Omental fat pad (tissue), 4 donors: ENCODE results near the gene NOS1. TPM values are rescaled to one million over a fixed set of nuclear protein-coding genes. Genes with fewer than 3 reads are reported as not detected.

Source experiments
- ATAC-seq: fragments of 150-250 bp; one replicate; pipeline ENCODE4 v1.9.1; 2016; ENCODE audit warnings: mild to moderate bottlenecking, moderate library complexity; ENCODE audit not compliant: low FRiP score
- DNase-seq: peaks from one replicate; pipeline ENCODE4 v3.0.0-alpha.2; 2019; ENCODE audit warnings: low spot score
- total RNA-seq, 4 donors: library from RNA; depleted of rRNA; stranded (reverse); fragments of >200 nt; gene quantifications; one replicate each; pipeline ENCODE4 v1.1.0, GENCODE V29; 2016
- TF ChIP-seq, protein P1 (sequence below), 3 donors: fragments of 450-650 bp; IDR thresholded peaks; one replicate each; pipeline ENCODE4 v1.5.1; 2016 to 2017; ENCODE audit warnings: antibody characterized with exemption in 3 of 3, mild to moderate bottlenecking in 3 of 3, moderate library complexity in 2 of 3

Gene NOS1
- total RNA-seq, 4 donors from 2014 or later: under 0.01 to 1.4 (median 0.11) TPM

GRCh38 chr12:117321572-117321971 lies 39.9 kb downstream of the NOS1 start:
- ATAC-seq: no peak
- TF ChIP-seq, protein P1, sequence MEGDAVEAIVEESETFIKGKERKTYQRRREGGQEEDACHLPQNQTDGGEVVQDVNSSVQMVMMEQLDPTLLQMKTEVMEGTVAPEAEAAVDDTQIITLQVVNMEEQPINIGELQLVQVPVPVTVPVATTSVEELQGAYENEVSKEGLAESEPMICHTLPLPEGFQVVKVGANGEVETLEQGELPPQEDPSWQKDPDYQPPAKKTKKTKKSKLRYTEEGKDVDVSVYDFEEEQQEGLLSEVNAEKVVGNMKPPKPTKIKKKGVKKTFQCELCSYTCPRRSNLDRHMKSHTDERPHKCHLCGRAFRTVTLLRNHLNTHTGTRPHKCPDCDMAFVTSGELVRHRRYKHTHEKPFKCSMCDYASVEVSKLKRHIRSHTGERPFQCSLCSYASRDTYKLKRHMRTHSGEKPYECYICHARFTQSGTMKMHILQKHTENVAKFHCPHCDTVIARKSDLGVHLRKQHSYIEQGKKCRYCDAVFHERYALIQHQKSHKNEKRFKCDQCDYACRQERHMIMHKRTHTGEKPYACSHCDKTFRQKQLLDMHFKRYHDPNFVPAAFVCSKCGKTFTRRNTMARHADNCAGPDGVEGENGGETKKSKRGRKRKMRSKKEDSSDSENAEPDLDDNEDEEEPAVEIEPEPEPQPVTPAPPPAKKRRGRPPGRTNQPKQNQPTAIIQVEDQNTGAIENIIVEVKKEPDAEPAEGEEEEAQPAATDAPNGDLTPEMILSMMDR (IDR thresholded peaks at IDR 0.05): no peak
- no peak for DNase-seq

DNA sequence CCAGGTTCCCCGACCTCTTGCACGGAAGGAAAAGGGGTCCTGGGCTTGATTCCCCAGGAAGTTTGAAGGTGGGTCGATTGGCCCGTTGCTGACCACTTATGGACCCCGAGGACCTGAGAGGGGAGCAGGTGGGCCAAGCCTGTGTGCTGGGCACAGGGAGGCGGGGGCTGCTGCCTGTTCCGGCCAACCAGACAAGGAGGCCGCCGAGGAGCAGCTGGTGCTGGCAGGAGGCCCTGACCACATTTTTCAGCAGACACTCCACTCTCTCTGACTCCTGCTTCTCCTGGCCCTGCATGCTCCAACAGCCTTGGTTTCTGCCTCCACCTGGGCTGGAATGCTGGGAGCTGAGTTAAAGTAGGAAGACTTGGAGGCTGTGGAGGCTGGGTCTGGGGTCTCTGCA lies 42.8 kb downstream of the NOS1 start:
- DNase-seq: no peak
- TF ChIP-seq, protein P1 (IDR thresholded peaks at IDR 0.05): no peak
- ATAC-seq: no peak

GRCh38 chr12:117316336-117316735 lies 45.1 kb downstream of the NOS1 start:
- TF ChIP-seq, protein P1 (IDR thresholded peaks at IDR 0.05): no peak
- ATAC-seq (no peak), DNase-seq (no peak)

GRCh38 chr12:117313926-117314325 lies 47.5 kb downstream of the NOS1 start:
- ATAC-seq (no peak), DNase-seq (no peak)
- TF ChIP-seq, protein P1 (IDR thresholded peaks at IDR 0.05): no peak

- no peak for DNase-seq
- ATAC-seq: no peak
- TF ChIP-seq, protein P1 (IDR thresholded peaks at IDR 0.05): no peak
These were observed 48.7 kb downstream of the NOS1 start for GRCh38 chr12:117312770-117313169.

- DNase-seq: no peak
- no peak for ATAC-seq
These were observed 52.0 kb downstream of the NOS1 start for GRCh38 chr12:117309276-117309925.

DNA sequence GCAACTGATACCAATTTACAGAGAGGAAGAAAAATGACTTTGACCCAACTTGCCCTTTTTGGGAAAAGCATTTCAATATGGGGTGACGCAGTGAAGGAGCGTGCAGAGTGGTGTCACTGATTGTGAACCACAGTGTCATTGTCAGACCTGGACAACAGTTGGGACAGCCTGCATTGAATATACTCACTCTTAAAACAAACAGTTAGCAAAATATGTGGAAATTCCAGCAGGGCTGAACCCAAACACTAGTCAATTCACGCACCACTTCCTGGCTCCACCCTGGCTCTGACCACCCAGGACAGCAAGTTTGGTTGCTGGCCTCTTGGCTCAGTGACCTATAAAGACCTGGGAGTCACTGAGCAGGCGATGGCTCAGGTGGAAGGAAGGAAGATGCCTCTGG lies 61.3 kb downstream of the NOS1 start:
- TF ChIP-seq, protein P1 (IDR thresholded peaks at IDR 0.05): no peak
- ATAC-seq (no peak), DNase-seq (no peak)

More at GRCh38 chr12:117309276-117309925, 52.0 kb downstream of the NOS1 start:
- TF ChIP-seq, protein P1 (IDR thresholded peaks at IDR 0.05): no peak
